ENCODE data around the gene FBLN7.

The FBLN7 gene

GRCh38 chr2:112140205-112140802, 2.1 kb downstream of the FBLN7 start:
- FAIRE-seq (no peak), DNase-seq (ENCODE audit: insufficient read length, low spot score) (no peak)

DNA sequence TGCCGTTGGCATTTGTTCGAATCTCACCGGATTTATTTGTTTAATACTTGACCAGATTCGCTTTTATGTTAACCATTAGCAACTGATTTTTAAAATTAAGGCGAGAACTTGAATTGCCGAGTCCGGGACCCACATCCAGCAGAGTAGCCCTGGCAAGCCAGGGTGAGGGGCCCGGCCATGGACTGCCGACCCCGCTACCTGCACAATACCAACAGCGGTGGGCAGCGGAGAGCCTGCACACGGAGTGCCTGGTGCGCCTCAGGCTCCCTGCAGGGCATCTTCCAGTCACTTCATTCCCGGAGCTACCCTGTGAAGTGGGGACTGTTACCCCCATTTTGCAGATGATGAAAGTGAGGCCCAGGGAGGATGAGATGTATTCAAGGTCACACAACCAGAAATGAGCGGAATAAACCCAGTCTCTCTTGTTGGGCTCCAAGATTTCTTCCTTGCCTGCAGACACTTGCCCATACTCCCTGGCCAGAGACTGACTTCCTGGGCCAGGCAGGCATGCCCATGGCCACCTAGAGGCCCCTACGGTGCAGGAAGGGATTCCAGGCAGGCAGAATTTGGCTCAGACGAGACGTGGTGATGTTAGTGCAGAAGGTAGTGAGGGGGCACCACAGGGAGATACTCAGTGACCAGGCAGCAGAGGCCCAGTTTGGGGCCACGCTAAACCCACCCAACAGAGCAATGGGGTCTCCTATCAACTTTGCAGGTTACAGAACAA, 2.9 kb downstream of the FBLN7 start:
- no peak for DNase-seq (ENCODE audit: insufficient read length, low spot score)
- FAIRE-seq: no peak

DNA sequence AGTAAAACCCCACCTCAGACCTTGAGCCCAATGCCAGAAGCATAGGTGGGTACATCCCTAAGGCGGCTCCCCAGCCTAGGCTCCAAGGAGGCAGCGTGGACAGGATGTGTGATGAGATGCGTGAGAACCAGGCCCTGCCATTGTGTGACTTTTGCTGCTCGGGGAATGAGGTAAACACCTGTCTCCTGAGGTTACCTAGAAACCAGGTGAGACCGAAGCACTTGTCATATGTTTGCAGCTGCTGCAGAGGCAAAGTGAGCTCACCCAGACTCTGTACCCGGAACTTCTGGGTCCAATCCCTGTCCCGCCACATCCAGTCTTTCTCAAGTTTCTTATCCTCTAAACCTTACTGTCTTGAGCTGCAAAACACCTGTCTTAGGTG, 3.4 kb downstream of the FBLN7 start:
- DNase-seq (ENCODE audit: insufficient read length, low spot score) (no peak), FAIRE-seq (no peak)

DNA sequence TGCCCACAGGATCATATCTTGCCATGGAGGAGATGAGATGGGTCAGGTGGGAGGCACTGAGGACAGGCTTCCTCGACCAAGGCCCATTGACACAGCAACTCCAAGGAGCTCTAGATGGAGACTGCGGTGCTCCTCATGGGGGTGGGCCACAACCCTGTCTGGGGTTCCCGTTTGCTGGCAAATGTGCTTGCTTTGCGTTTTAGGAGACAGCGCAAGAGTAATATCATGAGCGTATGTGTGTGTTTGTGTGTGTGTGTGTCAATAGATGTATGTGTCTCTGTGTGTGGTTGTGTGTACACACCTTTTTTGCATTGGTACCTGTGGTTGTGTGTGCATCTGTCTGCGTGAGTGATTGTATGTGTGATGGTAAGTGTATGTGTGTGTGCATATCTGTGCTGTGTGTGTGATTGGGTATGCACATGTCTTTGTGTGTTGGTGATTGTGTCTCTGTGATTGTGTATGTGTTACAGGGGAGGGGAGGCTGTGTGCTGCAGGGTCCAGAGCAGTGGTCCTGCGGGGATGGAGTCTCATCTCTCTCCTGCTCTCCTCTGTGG, 4.4 kb downstream of the FBLN7 start:
- FAIRE-seq (no peak), DNase-seq (ENCODE audit: insufficient read length, low spot score) (no peak)

DNA sequence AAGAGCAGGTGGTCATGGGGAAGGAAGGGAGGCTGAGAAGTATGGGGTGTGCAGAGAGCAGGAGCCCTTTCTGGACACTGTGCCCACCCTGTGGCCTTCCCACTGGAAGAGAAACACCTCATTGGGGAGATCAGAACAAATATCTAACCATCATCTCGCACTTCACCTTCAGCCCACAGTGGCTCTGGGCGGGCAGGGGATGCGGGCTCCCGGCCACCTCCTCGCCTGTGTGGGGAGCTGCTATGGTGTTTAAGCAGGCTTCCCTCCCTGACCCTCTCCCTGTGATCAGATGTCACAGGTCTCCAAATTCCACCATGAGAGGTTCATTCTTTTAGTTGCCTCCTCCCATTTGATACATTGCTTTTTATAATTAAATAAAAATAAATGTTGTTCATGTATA, 5.0 kb downstream of the FBLN7 start:
- FAIRE-seq: no peak

DNA sequence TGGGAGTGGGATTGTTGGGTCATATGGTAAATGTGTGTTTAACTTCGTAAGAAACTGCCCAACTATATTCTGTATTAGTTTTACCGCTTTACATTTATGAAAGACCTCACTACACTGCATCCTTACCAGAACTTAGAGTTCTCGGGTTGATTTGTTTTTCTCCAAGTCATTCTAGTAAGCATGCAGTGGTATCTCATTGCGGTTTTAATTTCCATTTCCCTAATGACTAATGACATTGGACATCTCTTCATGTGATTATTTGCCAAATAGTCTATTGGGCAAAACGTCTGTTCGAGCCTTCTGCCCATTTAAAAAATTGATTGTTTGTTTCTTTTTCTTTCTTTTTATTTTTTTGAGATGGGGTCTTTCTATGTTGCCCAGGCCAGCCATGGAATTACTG, 6.8 kb downstream of the FBLN7 start:
- FAIRE-seq (no peak), DNase-seq (ENCODE audit: insufficient read length, low spot score) (no peak)

More for the DNA sequence above, 5.0 kb downstream of the FBLN7 start:
- DNase-seq (ENCODE audit: insufficient read length, low spot score): no peak

- FAIRE-seq: no peak
- no peak for DNase-seq (ENCODE audit: insufficient read length, low spot score)
These were observed 9.4 kb downstream of the FBLN7 start for GRCh38 chr2:112147382-112148168.

DNA sequence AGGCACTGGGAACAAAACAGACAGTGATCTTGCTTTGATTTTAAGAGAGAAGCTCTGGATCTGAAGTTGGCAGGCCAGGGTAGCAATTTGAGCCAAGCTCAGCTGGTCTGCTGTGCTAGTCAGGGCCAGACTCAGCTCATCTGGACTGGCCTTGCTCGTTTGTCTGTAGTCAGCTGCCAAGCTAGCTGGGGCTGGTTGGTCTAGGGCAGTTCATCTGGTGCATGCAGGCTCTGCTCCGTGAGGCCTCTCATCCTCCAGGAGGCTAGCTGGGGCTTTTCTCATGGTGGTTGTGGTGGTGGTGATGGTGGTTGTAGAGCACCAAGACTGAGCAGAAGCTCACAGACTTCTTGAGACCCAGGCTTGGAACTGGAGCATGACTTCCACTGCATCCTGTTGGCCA, 10.3 kb downstream of the FBLN7 start:
- FAIRE-seq (no peak), DNase-seq (ENCODE audit: insufficient read length, low spot score) (no peak)

DNA sequence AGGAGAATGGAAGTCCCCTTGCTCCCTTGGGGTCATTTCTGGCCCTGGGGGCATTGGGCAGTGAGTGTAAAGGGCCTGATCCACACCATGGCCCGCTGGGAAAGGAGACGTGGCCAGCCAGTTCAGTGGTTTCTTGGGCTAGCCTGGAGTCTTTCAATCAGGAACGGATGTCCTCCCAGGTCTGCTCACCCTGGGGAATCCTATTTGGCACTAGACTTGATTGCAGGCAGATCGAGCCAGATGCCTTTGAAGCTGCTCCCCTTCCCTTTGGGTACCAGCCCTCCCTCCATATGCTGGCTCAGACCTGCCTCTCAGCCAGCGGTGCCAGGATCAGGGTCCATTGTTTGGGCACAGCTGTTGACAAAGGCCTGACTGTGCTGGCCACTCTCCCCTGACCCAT, 11.0 kb downstream of the FBLN7 start:
- no peak for FAIRE-seq
- no peak for DNase-seq (ENCODE audit: insufficient read length, low spot score)

DNA sequence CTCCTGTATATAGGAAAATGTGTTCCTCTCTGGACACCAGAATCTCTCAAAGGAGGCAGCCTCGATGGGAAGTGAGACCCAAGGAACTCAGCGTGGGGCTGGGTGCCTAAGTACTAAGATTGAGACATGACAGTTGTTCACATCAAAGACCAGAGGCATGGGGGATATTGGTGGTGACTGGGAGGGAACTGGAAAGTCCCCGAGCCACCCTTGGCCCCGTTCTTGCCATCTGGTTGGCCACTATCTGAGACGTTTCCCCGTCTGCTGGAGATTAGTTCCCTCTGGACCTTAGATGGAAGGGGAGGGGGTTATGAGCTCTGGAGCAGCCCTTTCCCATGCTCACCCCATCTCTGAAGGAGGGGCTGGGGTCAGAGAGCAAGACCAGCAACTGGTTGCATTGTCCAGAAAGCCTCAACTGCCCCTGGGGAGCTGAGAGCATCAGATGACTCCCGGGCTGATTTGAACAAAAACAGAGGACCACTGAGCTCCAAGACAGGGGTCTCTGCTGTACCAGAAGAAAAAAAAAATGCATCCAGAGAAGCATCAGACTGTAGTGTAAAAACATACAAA, 11.8 kb downstream of the FBLN7 start:
- DNase-seq (ENCODE audit: insufficient read length, low spot score) (no peak), FAIRE-seq (no peak)

- no peak for DNase-seq (ENCODE audit: insufficient read length, low spot score)
- FAIRE-seq: no peak
These were observed 12.3 kb downstream of the FBLN7 start for GRCh38 chr2:112150447-112150846.

DNA sequence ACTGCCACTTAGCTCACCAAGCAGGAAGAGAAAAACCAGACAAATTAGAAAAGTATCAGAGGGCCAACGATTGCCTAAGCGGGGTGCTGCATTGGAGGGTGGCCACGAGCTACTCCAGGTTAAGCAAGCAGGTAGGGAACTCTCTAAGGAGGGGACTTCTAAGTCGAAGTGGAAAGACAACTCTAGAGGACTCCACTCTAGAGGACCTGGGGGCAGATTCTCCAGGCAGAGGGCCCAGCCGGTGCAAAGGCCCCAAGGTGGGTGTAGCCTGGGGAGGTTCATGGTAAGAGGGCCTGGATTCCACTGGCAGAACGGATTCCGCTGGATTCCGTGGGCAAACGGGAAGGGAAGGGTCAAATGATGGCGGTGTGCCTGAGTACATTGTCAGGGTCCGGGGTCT, 12.7 kb downstream of the FBLN7 start:
- DNase-seq (ENCODE audit: insufficient read length, low spot score): no peak
- no peak for FAIRE-seq

GRCh38 chr2:112151271-112151670, 13.1 kb downstream of the FBLN7 start:
- DNase-seq (ENCODE audit: insufficient read length, low spot score) (no peak), FAIRE-seq (no peak)

- FAIRE-seq: no peak
These were observed 13.7 kb downstream of the FBLN7 start for GRCh38 chr2:112151701-112152440.

DNA sequence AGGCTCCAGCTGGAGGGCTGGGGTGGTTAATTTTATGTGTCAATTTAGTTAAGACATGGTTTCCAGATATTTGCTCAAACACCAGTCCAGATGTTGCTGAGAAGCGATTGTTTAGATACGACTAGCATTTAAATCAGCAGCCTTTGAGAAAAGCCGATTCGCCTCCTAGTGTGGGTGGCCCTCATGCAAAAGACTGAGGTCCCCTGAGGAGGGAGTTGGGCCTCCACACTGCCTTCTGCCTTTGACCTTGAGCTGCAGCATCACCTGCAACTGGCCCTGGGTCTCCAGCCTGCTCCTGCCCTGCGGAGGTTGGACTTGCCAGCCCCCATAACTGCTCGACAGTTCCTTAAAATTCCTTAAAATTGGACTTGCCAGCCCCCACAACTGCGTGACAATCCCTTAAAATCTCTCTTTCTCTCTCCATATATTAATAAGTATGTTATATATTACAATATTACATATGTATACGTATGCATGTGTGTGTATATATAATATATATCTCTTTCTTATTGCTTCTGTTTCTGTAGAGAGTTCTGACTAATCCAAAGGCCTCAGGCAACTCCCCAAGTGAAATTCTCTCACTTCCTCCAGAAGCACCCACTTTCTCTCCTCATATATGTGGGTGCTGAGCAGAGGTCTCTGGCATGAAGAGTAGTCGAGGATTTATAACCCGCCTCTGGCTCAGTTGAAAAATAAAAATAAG, 14.4 kb downstream of the FBLN7 start:
- DNase-seq (ENCODE audit: insufficient read length, low spot score) (no peak), FAIRE-seq (no peak)

More at GRCh38 chr2:112151701-112152440, 13.7 kb downstream of the FBLN7 start:
- DNase-seq (ENCODE audit: insufficient read length, low spot score): no peak

GRCh38 chr2:112153179-112153490, 14.9 kb downstream of the FBLN7 start:
- FAIRE-seq (no peak), DNase-seq (ENCODE audit: insufficient read length, low spot score) (no peak)

DNA sequence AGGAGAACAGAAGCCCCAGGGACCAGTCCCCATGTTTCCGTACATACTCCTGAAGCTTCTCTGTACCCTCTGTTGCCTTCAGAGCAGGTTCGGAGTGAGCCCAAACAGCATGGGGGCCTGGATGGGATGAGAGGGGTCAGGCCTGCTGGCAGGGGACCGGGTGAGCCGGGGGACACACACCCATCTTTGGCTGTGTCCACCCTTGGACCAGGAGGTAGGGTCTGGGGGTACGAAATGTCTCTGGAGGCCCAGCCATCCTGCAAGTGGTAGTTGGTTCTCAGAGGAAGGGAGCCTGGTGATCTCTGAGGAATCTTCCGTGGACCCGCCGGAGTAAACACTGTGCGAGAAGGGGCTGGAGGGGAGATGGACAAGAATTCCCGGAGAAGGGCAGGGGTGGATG, 15.3 kb downstream of the FBLN7 start:
- DNase-seq (ENCODE audit: insufficient read length, low spot score) (no peak), FAIRE-seq (no peak)

GRCh38 chr2:112154246-112155117, 16.3 kb downstream of the FBLN7 start:
- no peak for DNase-seq (ENCODE audit: insufficient read length, low spot score)
- FAIRE-seq: no peak
